ENCODE data around the gene LTBP2.
"Not testable (repeated sequence)": the region's sequence is repeated elsewhere in the genome, so short reads cannot be mapped to it uniquely, and the experiment has no call there.

LTBP2 gene

DNA sequence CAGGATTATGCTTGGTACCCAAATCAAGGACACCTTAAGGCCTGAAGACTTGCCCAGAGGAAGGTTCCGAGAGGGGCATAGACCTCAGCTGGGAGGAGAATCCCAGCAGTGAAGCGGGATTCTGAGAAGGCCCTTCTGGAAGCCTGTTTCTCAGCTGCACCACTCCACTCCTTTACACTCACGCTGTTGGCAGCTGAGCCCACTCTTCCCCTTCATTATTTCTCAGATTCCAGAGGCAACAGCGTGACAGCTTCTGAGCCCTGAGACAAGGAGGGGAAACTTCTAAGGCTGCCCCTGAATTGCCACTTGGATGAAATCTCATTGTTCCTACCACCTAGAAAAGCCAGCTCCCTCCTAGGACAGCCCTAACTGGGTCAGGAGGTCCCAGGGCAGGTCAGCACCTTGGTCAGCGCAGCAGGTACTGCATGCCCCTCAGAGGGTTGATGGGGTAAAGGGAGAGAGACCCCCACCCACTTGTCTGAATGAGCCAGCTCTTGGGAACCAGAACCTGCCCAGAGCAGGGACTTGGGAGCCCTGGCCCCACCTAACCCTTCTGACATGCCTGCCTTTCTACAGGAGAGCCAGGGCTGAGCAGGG lies 64.6 kb downstream of the LTBP2 start:
- DNase-seq = no peak

GRCh38 chr14:74546416-74546815 lies 65.6 kb downstream of the LTBP2 start:
- no peak for DNase-seq

- no peak for DNase-seq
Measured at GRCh38 chr14:74545386-74545785, 66.7 kb downstream of the LTBP2 start.

DNA sequence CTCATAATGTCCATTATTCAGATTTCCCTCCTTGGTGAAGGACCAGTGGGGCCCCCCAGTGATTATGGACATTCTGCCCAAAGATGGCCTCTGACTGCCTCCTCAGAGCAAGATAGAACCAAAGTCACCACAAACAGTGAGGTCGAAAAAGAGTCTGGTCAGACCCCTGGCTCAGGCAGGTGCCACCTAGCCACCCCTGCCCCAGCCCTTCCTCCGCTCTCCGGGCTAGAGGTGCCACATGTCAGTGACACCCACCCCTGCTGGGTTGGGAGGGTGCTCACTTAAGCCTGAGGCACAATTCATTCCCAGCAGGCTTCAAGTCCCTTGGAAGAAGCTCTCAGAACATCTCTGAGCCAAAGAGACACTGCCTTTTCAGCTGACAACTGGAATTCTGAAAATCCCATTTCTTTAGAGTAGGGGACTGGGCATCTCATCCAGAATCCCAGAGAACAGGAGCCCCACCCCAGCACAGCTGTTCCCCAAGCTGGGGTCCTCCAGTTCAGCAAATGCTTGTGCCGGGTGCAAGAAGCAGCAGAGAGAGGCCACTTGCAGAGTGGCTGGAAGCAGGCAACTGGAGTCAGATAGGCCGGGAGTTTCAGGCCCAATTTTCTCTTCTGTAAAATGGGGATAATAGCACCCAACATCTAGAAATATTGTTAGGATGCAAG lies 68.1 kb downstream of the LTBP2 start:
- no peak for DNase-seq

DNA sequence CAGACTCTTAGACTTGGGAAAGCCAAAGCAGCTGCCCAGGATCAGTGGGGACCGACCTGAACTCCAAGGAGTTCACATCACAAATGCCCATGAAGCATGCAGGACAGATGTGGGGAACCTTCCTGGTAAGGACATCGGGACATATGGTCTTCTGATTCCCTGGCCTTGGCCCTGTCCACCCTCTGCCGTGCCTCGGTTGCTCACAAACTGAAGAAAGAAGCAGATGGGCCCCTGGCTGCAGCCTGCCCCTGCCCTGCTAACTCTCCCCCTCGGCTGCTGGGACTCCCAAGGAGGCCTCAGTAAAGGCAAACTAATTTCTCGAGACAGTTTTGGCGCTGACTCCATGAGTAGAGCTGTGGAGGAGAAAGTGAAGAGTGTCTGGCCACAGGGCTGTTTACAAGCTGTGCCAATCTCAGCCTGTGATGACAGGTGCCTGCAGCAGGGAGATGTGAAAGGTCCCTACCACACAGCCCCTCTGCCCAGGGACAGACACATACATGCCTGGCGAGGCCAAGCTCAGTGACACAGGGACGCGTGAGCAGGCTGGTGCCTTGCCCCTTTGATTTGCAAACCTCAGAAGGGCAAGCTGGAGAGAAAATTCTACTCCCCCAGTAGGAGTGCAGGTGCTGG lies 69.9 kb downstream of the LTBP2 start:
- no peak for DNase-seq

DNA sequence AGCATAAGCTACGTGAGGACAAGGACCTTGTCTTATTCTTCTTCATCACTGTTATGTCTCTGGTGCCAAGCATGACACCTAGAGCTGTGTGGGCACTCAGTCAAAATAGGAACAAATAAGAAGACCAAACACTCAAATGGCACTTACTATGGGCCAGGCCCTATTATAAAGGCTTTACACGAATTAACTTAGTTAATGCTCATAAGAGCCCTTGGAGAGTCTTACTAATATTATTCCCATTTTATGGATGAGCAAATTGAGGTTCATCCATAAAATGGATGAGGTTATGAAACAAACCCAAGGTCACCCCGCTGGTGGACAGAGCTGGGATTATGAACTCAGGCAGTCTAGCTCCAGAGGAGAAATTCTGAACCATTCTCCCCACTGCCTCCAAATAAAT lies 70.8 kb downstream of the LTBP2 start:
- no peak for DNase-seq

DNA sequence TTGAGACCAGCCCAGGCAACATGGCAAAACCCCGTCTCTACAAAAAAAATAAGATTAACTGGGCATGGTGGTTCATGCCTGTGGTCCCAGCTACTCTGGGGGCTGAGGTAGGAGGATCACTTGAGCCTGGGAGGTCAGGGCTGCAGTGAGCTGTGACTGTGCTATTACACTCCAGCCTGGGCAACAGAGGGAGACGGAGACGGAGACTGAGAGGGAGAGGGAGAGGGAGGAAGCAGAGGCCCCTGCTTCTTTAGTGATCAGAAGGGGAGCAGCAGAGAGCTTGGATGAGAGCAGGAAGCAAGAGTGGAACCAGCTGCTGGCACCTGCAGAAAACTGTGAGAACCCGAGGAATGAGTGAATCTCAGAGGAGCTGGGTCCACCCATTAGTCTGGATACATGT lies 72.5 kb downstream of the LTBP2 start:
- no peak for DNase-seq

DNA sequence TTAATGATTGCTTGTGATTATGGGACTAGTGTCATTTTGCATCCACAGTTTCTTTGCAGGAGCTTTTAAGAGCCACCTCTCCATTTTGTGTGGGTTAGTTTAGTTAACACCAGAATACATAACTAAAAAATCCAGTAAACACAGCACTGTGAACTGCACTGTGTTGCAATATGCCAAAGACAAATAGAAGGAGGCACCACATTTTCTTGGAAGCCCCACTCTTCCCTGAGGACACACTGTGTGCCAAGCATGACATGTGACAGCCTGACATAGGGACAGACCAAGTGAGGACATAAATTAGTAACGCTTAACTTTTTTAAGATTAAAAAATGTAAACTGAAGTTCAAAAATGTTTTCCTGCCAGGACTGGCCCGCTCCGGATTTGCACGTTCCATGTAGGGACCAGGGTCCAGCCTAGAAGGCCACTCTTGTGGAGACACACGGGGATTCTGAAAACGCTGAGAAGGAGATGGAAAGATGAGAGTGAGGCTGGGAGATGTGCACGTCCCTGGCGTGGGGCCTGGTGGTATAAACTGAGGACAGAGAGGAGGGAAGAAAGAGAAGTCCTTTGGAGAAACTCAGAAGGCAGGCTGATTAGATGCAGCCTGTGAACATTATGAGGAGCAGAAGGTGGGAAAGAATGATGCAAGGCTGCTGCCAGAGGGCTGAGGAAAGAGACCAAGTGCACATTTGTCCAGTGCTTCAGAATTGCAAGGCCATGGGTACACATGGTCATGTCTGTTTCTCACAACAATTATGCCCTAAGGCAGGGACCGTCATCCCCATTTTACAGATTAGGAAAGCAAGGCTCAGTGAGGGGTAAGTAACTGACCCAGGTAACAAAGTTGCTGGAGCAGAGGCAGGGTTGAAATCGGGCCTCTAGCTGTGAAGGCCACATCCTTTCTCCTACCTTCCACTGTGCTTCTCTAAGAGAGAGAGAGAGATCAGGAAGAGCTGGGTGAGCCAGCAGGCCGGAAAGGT lies 73.3 kb downstream of the LTBP2 start:
- DNase-seq = no peak

- DNase-seq = not testable (repeated sequence)
Measured at GRCh38 chr14:74536336-74536735, 75.7 kb downstream of the LTBP2 start.

- no peak for DNase-seq
Measured at GRCh38 chr14:74535756-74536325, 76.2 kb downstream of the LTBP2 start.

DNA sequence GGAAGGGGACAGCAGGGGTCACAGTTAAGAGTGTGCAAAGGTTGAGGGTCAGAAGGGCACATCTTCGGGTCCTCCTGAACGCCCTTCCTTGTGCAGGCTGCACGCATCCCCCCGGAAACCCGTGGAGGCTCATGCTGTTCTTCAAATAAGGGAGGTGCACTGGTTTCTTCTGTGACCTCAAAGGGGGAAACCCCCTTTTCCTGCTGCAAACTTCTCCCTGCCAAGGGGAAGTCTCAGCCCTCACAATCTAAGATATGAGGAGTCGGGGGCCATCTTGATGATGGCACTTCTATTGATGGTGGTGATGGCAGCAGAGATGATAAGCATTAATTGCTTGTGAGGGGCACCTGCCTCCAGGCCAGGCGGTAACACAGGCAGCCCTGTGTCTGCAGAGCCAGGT lies 78.5 kb downstream of the LTBP2 start:
- DNase-seq = no peak

GRCh38 chr14:74532246-74532645 lies 79.8 kb downstream of the LTBP2 start:
- DNase-seq = no peak

DNA sequence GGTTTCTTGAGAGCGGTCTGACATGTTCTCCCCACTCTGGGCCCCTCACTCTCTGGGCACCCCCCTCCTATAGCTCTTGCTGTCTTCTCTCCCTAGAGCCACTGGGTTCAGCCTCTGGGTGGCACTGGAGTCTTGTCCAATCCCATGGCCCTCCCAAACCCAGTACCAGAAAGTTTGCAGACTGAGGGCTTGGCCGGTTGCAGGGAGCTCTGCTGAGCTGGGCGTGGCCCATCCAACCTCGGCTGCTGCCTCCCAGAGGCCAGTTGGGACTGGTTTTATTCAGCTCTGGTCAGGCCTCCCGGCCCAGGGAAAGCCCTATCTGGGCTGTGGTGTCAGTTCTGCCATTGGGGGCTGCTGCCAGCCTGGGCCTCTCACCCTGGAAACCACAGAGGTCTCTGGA lies 80.6 kb downstream of the LTBP2 start:
- DNase-seq = no peak

DNA sequence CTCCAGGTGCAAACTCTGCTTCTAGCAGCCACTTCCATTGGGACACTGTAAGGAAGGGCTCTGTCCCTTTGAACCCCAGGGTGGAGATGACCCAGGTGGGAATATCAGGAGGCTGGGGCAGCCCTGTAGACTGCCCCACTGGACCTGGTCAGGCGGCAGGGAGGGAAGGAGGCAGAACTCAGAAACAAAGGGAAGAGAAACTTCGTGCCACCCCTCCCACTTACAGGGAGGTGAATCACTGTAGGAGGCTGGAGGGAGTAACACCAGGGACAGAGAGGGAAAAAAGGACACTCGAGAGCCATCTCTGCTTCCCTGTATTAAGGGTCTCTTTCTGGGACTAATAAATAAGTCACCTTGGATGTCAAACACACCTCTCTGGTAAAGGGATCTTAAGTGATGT lies 81.0 kb downstream of the LTBP2 start:
- no peak for DNase-seq

GRCh38 chr14:74528886-74529285 lies 83.2 kb downstream of the LTBP2 start:
- no peak for DNase-seq

GRCh38 chr14:74528406-74528805 lies 83.6 kb downstream of the LTBP2 start:
- DNase-seq = no peak

DNA sequence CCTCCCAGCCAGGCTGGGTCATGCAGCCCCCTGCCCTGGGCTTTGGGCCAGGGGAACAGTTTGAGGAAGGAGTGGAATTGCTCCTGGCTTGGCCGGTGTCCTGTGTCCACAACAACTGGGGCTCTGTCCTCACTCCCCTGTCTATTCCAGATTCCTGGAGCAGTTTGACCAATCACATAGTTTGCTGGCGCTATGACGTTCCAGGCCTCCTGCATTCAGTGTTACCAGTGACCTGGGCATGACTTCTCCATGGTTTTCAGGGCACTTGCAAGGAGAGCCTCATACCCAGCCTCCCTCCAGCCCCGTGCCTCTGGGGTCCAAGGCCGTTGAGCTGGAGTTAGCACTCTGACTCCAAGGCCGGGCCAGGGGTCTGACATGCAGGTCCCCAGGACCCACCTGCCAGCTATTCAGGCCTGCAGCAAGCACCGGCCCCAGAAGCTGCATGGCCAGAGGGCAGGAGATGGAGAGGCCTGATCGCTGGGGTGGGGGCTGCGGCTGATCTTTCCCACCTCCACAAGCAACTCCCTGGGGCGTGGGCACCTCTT lies 84.2 kb downstream of the LTBP2 start:
- DNase-seq = no peak

DNA sequence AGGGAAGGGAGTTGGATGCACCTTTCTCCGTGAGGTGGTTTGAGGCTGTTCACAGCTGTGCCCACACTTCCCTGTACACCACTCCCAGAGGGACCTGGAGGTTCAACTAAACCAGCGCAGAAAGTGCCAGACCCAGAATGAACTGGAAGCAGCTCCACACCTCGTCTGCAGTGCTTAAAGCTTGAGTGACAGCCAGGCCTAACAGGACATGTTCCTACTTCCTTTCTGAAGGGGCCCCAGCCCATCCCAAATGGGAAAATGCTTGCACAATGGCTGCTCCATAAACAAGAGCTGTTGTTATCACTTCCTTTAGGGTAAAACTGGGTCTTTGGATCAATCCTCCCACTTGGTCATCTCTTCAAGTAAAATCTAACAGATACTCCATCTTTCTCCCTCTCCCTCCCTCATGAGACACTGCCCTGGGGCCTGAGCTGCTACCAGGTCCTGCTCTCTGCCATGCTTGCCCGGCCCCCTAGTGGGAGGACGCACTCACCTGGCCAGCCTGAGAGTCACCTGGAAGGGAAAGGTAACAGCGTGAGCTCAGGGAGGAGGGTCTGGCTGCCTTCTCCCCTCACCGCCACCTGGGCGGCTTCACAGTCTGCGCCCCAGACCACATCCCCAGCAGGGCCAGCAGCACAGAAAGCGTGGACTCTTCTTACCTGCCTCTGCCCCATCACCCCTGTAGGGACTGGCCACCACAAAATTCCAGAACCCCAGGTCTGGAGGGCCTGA lies 85.0 kb downstream of the LTBP2 start:
- no peak for DNase-seq

DNA sequence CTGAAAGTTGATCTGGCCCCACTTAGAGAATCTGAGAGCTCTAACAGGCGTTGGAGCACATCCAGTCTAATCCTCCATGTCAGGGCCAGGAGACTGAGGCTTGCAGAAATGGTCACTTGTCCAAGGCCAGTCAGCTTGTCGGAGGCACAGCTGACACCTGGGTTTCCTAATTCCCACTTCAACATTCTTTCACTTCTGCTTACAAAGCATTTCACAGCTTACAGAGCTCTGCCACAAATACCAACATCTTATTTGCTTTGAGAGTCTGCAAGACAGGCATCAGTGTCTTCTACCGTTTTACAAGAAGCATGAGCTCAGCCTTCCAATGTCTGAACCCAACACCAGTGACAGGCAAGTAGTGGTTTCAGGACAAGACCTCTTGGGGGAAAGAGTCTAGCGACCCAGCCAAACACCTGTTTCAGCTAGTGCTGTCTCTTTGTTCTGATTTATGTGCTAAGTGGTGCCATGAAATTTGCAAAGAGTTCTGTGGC lies 86.6 kb downstream of the LTBP2 start:
- DNase-seq = no peak

DNA sequence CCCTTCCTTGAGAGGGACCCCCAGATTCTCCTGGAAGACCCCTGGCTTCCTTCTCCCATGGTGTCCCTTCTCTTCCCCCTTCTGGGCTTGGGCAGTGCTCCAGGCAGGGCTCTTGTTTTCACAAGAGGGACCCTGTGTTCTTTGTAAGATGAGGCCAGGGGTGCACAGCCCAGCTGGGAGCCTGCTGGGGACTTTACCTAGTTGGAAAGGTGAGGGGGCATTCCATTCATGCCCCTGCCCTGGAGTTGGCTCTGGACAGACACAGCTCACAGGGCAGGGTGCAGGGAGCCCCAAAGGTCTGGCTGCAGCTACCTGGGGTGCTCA lies 87.3 kb downstream of the LTBP2 start:
- no peak for DNase-seq

DNA sequence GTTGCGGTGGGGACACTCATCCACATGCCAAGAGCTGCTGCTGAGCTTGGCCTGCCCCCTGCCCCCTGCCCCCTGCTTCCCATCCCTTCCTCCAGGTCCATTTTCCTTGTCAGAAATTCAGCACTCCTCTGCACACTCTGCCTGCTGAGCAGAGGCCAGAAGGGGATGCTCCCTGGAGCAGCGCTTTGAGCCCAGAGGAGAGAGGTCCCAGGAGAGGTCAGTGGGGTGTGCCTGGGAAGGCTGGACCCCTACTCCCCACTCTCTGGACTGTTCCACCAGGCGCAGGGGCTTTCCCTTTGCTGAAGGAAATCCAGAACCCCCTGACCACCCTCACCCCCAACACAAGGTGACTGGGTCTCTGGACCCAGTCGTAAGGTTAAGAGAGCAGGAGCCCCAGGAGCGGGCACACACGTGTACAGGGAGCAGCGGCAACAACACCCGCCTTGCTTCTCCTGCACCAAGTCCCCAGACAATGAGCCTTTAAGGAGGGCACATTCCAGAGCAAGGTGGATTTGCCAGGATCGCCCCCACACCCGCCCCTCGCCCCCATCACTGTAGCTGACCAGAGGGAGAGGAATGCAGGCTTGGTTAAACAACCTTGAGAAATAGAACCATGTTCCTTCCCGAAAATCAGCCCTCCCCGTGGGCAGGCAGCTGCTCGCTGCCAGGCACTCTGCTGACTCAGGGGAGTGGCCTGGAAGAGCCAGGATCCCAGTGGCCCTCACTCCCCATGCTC lies 87.8 kb downstream of the LTBP2 start:
- DNase-seq = no peak

Data from effector CD4-positive, alpha-beta T cell (primary cell).